Panc1 (cell line): ENCODE measurements around the gene LARP4B. TPM values are rescaled to one million over a fixed set of nuclear protein-coding genes. Genes with fewer than 3 reads are reported as not detected.

Source experiments
- ATAC-seq: fragments of 200-7000 bp; cut with Tn5 transposase; 2 replicates; pipeline ENCODE4 v1.9.1; 2020; ENCODE audit warnings: mild to moderate bottlenecking, moderate library complexity
- BruUV-seq: library from RNA; stranded (reverse); fragments of 400-500 nt; replicated peaks from 2 replicates; lab custom pipeline; 2021; lab: Mats Ljungman, UMichigan
- CTCF ChIA-PET: fragments of 300-600 bp; sonication (Branson Sonifier 250); formaldehyde crosslinking; loops from one replicate; lab custom pipeline; 2022; ENCODE audit warnings: antibody characterized with exemption; lab: Charles Lee
- POLR2A ChIA-PET: fragments of 300-600 bp; sonication (Branson Sonifier 250); formaldehyde crosslinking; loops from one replicate; lab custom pipeline; 2022; ENCODE audit warnings: antibody characterized with exemption; lab: Charles Lee
- DNase-seq: peaks from one replicate; pipeline ENCODE4 v3.0.0-alpha.2; 2010; ENCODE audit warnings: low read depth, low spot score
- H3K27ac ChIP-seq: 2 replicates; pipeline ENCODE4 v1.5.1; 2011; ENCODE audit warnings: mild to moderate bottlenecking, low read length, inconsistent platforms
- H3K27me3 ChIP-seq: fragments of 200-500 bp; sonication (Bioruptor generic); 2 replicates; pipeline ENCODE4 v1.6.0; 2014; ENCODE audit warnings: low read length, inconsistent platforms; ENCODE audit not compliant: control insufficient read depth, insufficient read depth
- H3K36me3 ChIP-seq: fragments of 200-500 bp; sonication (Bioruptor generic); 2 replicates; pipeline ENCODE4 v1.5.1; 2014; ENCODE audit warnings: inconsistent platforms, mild to moderate bottlenecking, low read length, moderate library complexity; ENCODE audit not compliant: control insufficient read depth, insufficient read depth
- H3K4me1 ChIP-seq: 2 replicates; pipeline ENCODE4 v1.5.1; 2011; ENCODE audit warnings: inconsistent platforms, mild to moderate bottlenecking, low read length, moderate library complexity; ENCODE audit not compliant: control insufficient read depth, insufficient read depth
- H3K4me3 ChIP-seq, 2 experiments: 2 replicates each; pipeline ENCODE4 v1.5.1; 2011 to 2012; ENCODE audit warnings: low read depth in 2 of 2, low read length in 2 of 2, mild to moderate bottlenecking in 2 of 2, inconsistent platforms in 1 of 2, moderate library complexity in 1 of 2
- H3K9me3 ChIP-seq: fragments of 200-500 bp; sonication (Bioruptor generic); 2 replicates; pipeline ENCODE4 v1.5.1; 2014; ENCODE audit warnings: low read depth, mild to moderate bottlenecking, inconsistent platforms, low read length, moderate library complexity; ENCODE audit not compliant: control insufficient read depth, insufficient read depth
- CTCF ChIP-seq: fragments of 450-650 bp; IDR thresholded peaks from 2 replicates; pipeline ENCODE4 v1.5.1; 2017; ENCODE audit warnings: mild to moderate bottlenecking
- POLR2AphosphoS5 ChIP-seq: IDR thresholded peaks from 2 replicates; pipeline ENCODE4 v1.6.1; 2012; ENCODE audit warnings: mild to moderate bottlenecking, low read depth, low read length, moderate library complexity
- REST ChIP-seq, 2 experiments: IDR thresholded peaks; 2 replicates each; pipeline ENCODE4 v1.6.1; 2011 to 2012; ENCODE audit warnings: low read depth in 2 of 2, control low read depth in 1 of 2, low read length in 1 of 2, mild to moderate bottlenecking in 1 of 2, moderate library complexity in 1 of 2; ENCODE audit not compliant: insufficient read depth in 1 of 2
- SIN3A ChIP-seq: IDR thresholded peaks from 2 replicates; pipeline ENCODE4 v1.6.1; 2012; ENCODE audit warnings: low read depth, mild to moderate bottlenecking, low read length, moderate library complexity, borderline replicate concordance; ENCODE audit not compliant: insufficient read depth
- TCF7L2 ChIP-seq: IDR thresholded peaks from 2 replicates; pipeline ENCODE4 v1.6.1; 2011; ENCODE audit warnings: mild to moderate bottlenecking, low read depth, low read length, inconsistent platforms
- in situ Hi-C: cut with HindIII; loops from 2 replicates; pipeline ENCODE4 v1.10.0; 2016; ENCODE audit warnings: low sequenced_read_pairs, low pct_unique_long_range_greater_than_20kb
- intact Hi-C: fragments of 100-400 bp; cut with micrococcal nuclease; formaldehyde crosslinking; loops from one replicate; pipeline ENCODE4 v1.10.0; 2022; ENCODE audit not compliant: unreplicated experiment
- total RNA-seq: library from RNA; stranded (reverse); gene quantifications from one replicate; pipeline ENCODE4 v1.2.1, GENCODE V29; 2021; ENCODE audit not compliant: unreplicated experiment

Gene LARP4B
- total RNA-seq, 1 experiment from 2014 or later: 87.0 TPM

- ATAC-seq (no peak), DNase-seq (no peak)
- CTCF ChIA-PET: no interaction called here
- H3K27me3 ChIP-seq: no peaks in the 10 kb centered on the region
- H3K4me3 ChIP-seq: no peak overlapping the region
- intact Hi-C loops: no loop called here
- no peaks in the 10 kb centered on the region for H3K9me3 ChIP-seq
- TF ChIP-seq SIN3A (no peak), POLR2AphosphoS5 (no peak), CTCF (no peak), REST (IDR thresholded peaks at IDR 0.05; ENCODE audit: insufficient read depth in 1 of 2, low read depth in 2 of 2, low read length in 1 of 2) (no peak), TCF7L2 (no peak)
- no peak overlapping the region for H3K27ac ChIP-seq
- POLR2A ChIA-PET: interaction anchor here (0.6 kb wide), 1 partner anchor 657 kb away, joined by 5 read pairs; no protein-coding TSS in a partner anchor
- BruUV-seq: no TSS peak
- H3K4me1 ChIP-seq: no peaks in the 10 kb centered on the region; the same call in none of the 2 replicates
- H3K36me3 ChIP-seq: no peaks in the 10 kb centered on the region; the same call in 1 of the 2 replicates
- in situ Hi-C loops: no loop called here
Measured at GRCh38 chr10:905972-906371, 25.5 kb downstream of the LARP4B start.

DNA sequence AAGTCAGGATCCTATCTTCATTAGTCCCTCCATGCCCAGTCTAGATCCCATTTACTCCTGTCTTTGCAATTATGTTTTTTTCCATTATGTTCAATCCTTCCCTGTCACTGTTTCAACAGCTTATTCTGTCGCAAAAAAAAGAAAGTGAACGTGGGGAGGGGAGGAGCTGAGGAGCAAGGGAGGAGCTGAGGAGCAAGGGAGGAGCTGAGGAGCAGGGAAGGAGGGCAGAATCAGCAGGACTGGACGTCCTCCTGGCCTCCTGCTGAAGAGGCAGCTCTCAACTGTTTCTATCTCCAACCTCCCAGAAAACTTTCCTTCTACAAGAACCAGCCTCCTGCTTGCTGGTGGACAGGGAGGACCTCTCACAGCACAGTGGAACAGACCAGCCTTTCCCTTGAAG, 26.0 kb downstream of the LARP4B start:
- Histone ChIP-seq H3K27me3 (no peaks in the 10 kb centered on the region), H3K9me3 (no peaks in the 10 kb centered on the region), H3K36me3 (no peaks in the 10 kb centered on the region; the same call in 1 of the 2 replicates), H3K4me1 (no peaks in the 10 kb centered on the region; the same call in none of the 2 replicates), H3K27ac (no peak overlapping the region), H3K4me3 (no peak overlapping the region)
- TF ChIP-seq CTCF (no peak), SIN3A (no peak), REST (IDR thresholded peaks at IDR 0.05; ENCODE audit: insufficient read depth in 1 of 2, low read depth in 2 of 2, low read length in 1 of 2) (no peak), POLR2AphosphoS5 (no peak), TCF7L2 (no peak)
- in situ Hi-C loops: no loop called here
- no peak; the same call in none of the 2 replicates for ATAC-seq
- no TSS peak for BruUV-seq
- ChIA-PET CTCF (no interaction called here), POLR2A (interaction anchor here (0.7 kb wide), 1 partner anchor 13 kb away, joined by 4 read pairs; no protein-coding TSS in a partner anchor)
- intact Hi-C loops: no loop called here
- no peak for DNase-seq
